Bronchial epithelial cell (primary cell): ENCODE data around the gene KIAA0040. TPM values are rescaled to one million over a fixed set of nuclear protein-coding genes. Genes with fewer than 3 reads are reported as not detected.

ENCODE experiments used
- DNase-seq: peaks from one replicate; pipeline ENCODE4 v3.0.0-alpha.2; 2010; ENCODE audit warnings: low read depth
- FAIRE-seq: peaks from 2 replicates; lab custom pipeline; 2011; peaks lifted over from hg19 to GRCh38; lab: Jason Lieb, UNC
- H3K27me3 ChIP-seq: 2 replicates; pipeline ENCODE4 v1.5.1; 2011; ENCODE audit warnings: low read length; ENCODE audit not compliant: control insufficient read depth, insufficient read depth
- H3K36me3 ChIP-seq: 2 replicates; pipeline ENCODE4 v1.5.1; 2011; ENCODE audit warnings: low read length; ENCODE audit not compliant: control insufficient read depth, insufficient read depth
- H3K4me3 ChIP-seq: 2 replicates; pipeline ENCODE4 v1.5.1; 2011; ENCODE audit warnings: mild to moderate bottlenecking, low read depth, low read length, control low read depth
- CTCF ChIP-seq: IDR thresholded peaks from 2 replicates; pipeline ENCODE4 v1.5.1; 2011; ENCODE audit warnings: mild to moderate bottlenecking, moderate library complexity, low read length, control low read depth, inconsistent platforms; ENCODE audit not compliant: insufficient read depth, severe bottlenecking
- total RNA-seq: library from RNA; depleted of rRNA; stranded (reverse); fragments of >200 nt; gene quantifications from 2 replicates; pipeline ENCODE4 v1.2.1, GENCODE V29; 2014

KIAA0040 gene
- total RNA-seq, 1 donor from 2014 or later, result 3.9 TPM

GRCh38 chr1:175129997-175130648, 62.5 kb downstream of the KIAA0040 start:
- no peak overlapping the region for H3K4me3 ChIP-seq
- FAIRE-seq (no peak), DNase-seq (no peak)
- TF ChIP-seq CTCF, result no peak
- no peaks in the 10 kb centered on the region for H3K36me3 ChIP-seq
- H3K27me3 ChIP-seq, result no peaks in the 10 kb centered on the region

- Histone ChIP-seq H3K36me3 (no peaks in the 10 kb centered on the region), H3K27me3 (no peaks in the 10 kb centered on the region), H3K4me3 (no peak overlapping the region)
- TF ChIP-seq CTCF, result no peak
- DNase-seq, result no peak
- FAIRE-seq, result no peak
Measured at GRCh38 chr1:175129644-175129996, 63.0 kb downstream of the KIAA0040 start.

- Histone ChIP-seq H3K36me3 (no peaks in the 10 kb centered on the region), H3K27me3 (no peaks in the 10 kb centered on the region), H3K4me3 (no peak overlapping the region)
- FAIRE-seq (no peak), DNase-seq (peak; percentile 73)
- TF ChIP-seq CTCF, result no peak
Measured at GRCh38 chr1:175129182-175129581, 63.4 kb downstream of the KIAA0040 start.

DNA sequence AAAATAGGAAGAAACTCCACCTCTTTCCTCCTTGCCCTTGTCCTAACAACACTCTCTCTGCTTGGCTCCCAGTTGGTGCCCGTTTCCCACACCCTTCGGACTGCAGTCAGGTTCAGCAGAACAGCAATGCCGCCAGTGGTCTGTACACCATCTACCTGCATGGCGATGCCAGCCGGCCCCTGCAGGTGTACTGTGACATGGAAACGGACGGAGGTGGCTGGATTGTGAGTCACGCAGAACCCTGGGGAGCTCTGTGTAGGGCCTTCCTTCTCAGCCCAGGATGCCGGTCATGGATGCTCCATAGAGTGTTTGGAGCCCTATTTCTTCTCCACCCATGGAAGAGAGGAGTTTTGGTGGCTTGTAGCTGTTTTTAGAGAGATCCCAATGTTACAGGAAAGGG, 64.1 kb downstream of the KIAA0040 start:
- Histone ChIP-seq H3K4me3 (no peak overlapping the region), H3K27me3 (no peaks in the 10 kb centered on the region), H3K36me3 (no peaks in the 10 kb centered on the region)
- no peak for TF ChIP-seq CTCF
- DNase-seq (no peak), FAIRE-seq (no peak)

DNA sequence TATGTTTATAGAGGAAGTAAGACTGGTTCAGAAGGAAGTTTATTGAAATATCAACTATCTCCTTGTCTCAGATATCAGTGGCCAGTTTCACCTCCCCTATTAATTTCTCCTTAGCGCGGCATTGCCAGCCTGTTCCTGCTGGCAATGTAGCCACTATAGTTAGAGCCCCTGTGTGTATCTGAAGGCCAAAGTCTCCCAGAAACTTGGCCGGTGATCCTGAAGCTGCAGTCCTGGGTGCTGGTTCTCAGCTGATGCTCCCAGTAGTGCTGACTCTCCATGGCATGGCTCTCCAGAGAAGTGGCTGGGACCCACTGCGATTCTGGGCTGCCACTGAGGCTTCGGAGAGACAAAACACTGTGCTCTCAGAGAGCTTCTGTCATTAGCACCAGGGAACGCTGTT, 65.0 kb downstream of the KIAA0040 start:
- no peak for FAIRE-seq
- DNase-seq, result no peak
- Histone ChIP-seq H3K27me3 (no peaks in the 10 kb centered on the region), H3K4me3 (no peak overlapping the region), H3K36me3 (no peaks in the 10 kb centered on the region)
- TF ChIP-seq CTCF, result no peak

- Histone ChIP-seq H3K27me3 (no peaks in the 10 kb centered on the region), H3K36me3 (no peaks in the 10 kb centered on the region), H3K4me3 (no peak overlapping the region)
- no peak for FAIRE-seq
- DNase-seq, result no peak
- TF ChIP-seq CTCF, result no peak
Measured at GRCh38 chr1:175126347-175126746, 66.2 kb downstream of the KIAA0040 start.
